HG02981 (cell line): ENCODE data around the gene RNF167.

Experiments
- ATAC-seq: cut with Tn5 transposase; IDR thresholded peaks from one replicate; pipeline ENCODE4 v1.9.1; 2021; ENCODE audit warnings: mild to moderate bottlenecking, moderate library complexity; ENCODE audit not compliant: unreplicated experiment

The RNF167 gene

GRCh38 chr17:4950746-4951204 is 10.7 kb downstream of the RNF167 start, which contains the start of gene ENO3:
Gene ENO3 (plus strand): TSS chr17:4951119. CDS start chr17:4951830, 711 bp downstream.
- no peak for ATAC-seq

- no peak for ATAC-seq
These were observed 11.4 kb downstream of the RNF167 start for GRCh38 chr17:4951486-4951885.

- ATAC-seq: no peak
These were observed 13.4 kb downstream of the RNF167 start for GRCh38 chr17:4953451-4953961.

- no peak for ATAC-seq
These were observed 15.0 kb downstream of the RNF167 start for GRCh38 chr17:4955091-4955490.

- ATAC-seq: no peak
These were observed 16.5 kb downstream of the RNF167 start for GRCh38 chr17:4956493-4957061.

GRCh38 chr17:4958102-4958501 is 18.0 kb downstream of the RNF167 start:
- no peak for ATAC-seq

GRCh38 chr17:4959261-4959965 is 19.3 kb downstream of the RNF167 start:
- no peak for ATAC-seq

GRCh38 chr17:4960279-4960922 is 20.3 kb downstream of the RNF167 start:
- ATAC-seq: no peak

GRCh38 chr17:4965311-4965986 is 25.4 kb downstream of the RNF167 start:
- no peak for ATAC-seq

GRCh38 chr17:4966844-4967538 is 26.9 kb downstream of the RNF167 start:
- ATAC-seq: peak; percentile 85

- peak; percentile 51 for ATAC-seq
These were observed 27.7 kb downstream of the RNF167 start, which contains the start of gene SPAG7 for GRCh38 chr17:4967539-4968485. Gene SPAG7 (minus strand): TSS chr17:4967817. CDS start chr17:4967804, 13 bp downstream.

- ATAC-seq: no peak
These were observed 28.5 kb downstream of the RNF167 start for GRCh38 chr17:4968486-4969046.

- ATAC-seq: no peak
These were observed 29.0 kb downstream of the RNF167 start for GRCh38 chr17:4969047-4969550.

GRCh38 chr17:4969551-4970173 is 29.6 kb downstream of the RNF167 start:
- ATAC-seq: no peak

GRCh38 chr17:4970273-4970672 is 30.2 kb downstream of the RNF167 start:
- no peak for ATAC-seq

- ATAC-seq: no peak
These were observed 31.8 kb downstream of the RNF167 start for GRCh38 chr17:4971826-4972225.

- ATAC-seq: no peak
These were observed 32.3 kb downstream of the RNF167 start for GRCh38 chr17:4972322-4972721.

GRCh38 chr17:4972752-4973151 is 32.7 kb downstream of the RNF167 start:
- ATAC-seq: no peak
